Neural progenitor cell (in vitro differentiated cells): Measurements from ENCODE around the gene LPP.

Experiments used
- EZH2 ChIP-seq: fragments of 200-600 bp; sonication (generic); IDR thresholded peaks from 2 replicates; pipeline ENCODE4 v1.6.1; 2017; ENCODE audit warnings: antibody characterized with exemption, mild to moderate bottlenecking, moderate library complexity
- TF ChIP-seq, protein P1 (sequence below): fragments of 200-600 bp; sonication (generic); IDR thresholded peaks from 2 replicates; pipeline ENCODE4 v1.5.1; 2017; ENCODE audit warnings: antibody characterized with exemption, mild to moderate bottlenecking

DNA sequence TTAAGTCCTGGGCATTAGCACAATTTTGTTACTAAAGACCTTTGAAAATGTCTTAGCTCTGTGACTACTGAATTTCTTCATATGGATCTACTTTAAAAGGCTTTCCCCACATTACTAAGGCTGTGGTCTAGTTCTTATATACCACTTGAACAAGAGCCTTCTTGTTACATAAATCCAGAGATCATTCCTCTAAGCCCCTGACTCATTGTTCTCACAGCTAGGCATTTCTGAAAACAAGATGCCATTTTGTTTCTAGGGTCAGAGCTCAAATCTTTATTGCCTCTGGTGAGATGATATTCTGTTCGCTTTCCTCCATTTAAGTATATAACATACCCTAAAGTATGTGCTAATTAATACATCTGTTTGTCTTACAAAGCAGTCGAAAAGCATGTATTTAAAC is 29.8 kb upstream of the LPP start:
- TF ChIP-seq EZH2 = no peak
- TF ChIP-seq, protein P1, sequence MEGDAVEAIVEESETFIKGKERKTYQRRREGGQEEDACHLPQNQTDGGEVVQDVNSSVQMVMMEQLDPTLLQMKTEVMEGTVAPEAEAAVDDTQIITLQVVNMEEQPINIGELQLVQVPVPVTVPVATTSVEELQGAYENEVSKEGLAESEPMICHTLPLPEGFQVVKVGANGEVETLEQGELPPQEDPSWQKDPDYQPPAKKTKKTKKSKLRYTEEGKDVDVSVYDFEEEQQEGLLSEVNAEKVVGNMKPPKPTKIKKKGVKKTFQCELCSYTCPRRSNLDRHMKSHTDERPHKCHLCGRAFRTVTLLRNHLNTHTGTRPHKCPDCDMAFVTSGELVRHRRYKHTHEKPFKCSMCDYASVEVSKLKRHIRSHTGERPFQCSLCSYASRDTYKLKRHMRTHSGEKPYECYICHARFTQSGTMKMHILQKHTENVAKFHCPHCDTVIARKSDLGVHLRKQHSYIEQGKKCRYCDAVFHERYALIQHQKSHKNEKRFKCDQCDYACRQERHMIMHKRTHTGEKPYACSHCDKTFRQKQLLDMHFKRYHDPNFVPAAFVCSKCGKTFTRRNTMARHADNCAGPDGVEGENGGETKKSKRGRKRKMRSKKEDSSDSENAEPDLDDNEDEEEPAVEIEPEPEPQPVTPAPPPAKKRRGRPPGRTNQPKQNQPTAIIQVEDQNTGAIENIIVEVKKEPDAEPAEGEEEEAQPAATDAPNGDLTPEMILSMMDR = no peak
